ENCODE results near the gene HPSE2.

- TF ChIP-seq GATA2 (IDR thresholded peaks at IDR 0.05; ENCODE audit: low read depth, low read length) (no peak), GATA3 (IDR thresholded peaks at IDR 0.05; ENCODE audit: low read depth, low read length) (no peak)
Measured at GRCh38 chr10:99005254-99005653, 230.4 kb downstream of the HPSE2 start.

Data from SH-SY5Y (cell line).